PC-9 (cell line): ENCODE data around the gene R3HDM2. TPM values are rescaled to one million over a fixed set of nuclear protein-coding genes. Genes with fewer than 3 reads are reported as not detected.

Source experiments
- BruUV-seq: library from RNA; stranded (reverse); fragments of 400-500 nt; replicated peaks from 2 replicates; lab custom pipeline; 2021; lab: Mats Ljungman, UMichigan
- CTCF ChIA-PET: fragments of 300-600 bp; sonication (Branson Sonifier 250); formaldehyde crosslinking; loops from one replicate; lab custom pipeline; 2022; ENCODE audit warnings: antibody characterized with exemption; lab: Charles Lee
- POLR2A ChIA-PET: fragments of 300-600 bp; sonication (Branson Sonifier 250); formaldehyde crosslinking; loops from one replicate; lab custom pipeline; 2022; ENCODE audit warnings: antibody characterized with exemption; ENCODE audit not compliant: unreplicated experiment; lab: Charles Lee
- DNase-seq, 2 experiments: peaks; one replicate each; pipeline versions ENCODE4 v3.0.0 to v3.0.0-alpha.2; 2015 to 2022; ENCODE audit warnings: mixed read lengths in 1 of 2
- H2AFZ ChIP-seq: fragments of 200-600 bp; sonication (generic); 2 replicates; pipeline ENCODE4 v1.8.1; 2017; ENCODE audit warnings: antibody characterized with exemption
- H3F3A ChIP-seq: fragments of 200-600 bp; sonication (generic); 2 replicates; pipeline ENCODE4 v1.8.1; 2017; ENCODE audit warnings: antibody characterized with exemption, mild to moderate bottlenecking, low read depth; ENCODE audit not compliant: insufficient read depth
- H3K27ac ChIP-seq: fragments of 200-600 bp; sonication (generic); 2 replicates; pipeline ENCODE4 v1.6.1; 2016; ENCODE audit warnings: mixed run types
- H3K27me3 ChIP-seq: fragments of 200-600 bp; sonication (generic); 2 replicates; pipeline ENCODE4 v1.6.1; 2016; ENCODE audit warnings: low read depth, mixed run types; ENCODE audit not compliant: insufficient read depth
- H3K36me3 ChIP-seq: fragments of 200-600 bp; sonication (generic); 2 replicates; pipeline ENCODE4 v1.6.1; 2016; ENCODE audit warnings: low read depth, mixed run types
- H3K4me1 ChIP-seq: fragments of 200-600 bp; sonication (generic); replicated peaks from 2 replicates; pipeline ENCODE4 v1.6.1; 2016; ENCODE audit warnings: mixed run types; ENCODE audit not compliant: insufficient read depth
- H3K4me2 ChIP-seq: fragments of 200-600 bp; sonication (generic); 2 replicates; pipeline ENCODE4 v1.6.1; 2017; ENCODE audit warnings: mixed run types
- H3K4me3 ChIP-seq: fragments of 200-600 bp; sonication (generic); 2 replicates; pipeline ENCODE4 v1.6.1; 2016; ENCODE audit warnings: mixed run types
- H3K79me2 ChIP-seq: fragments of 200-600 bp; sonication (generic); 2 replicates; pipeline ENCODE4 v1.6.1; 2017; ENCODE audit warnings: low read depth, mixed run types
- H3K9me2 ChIP-seq: fragments of 200-600 bp; sonication (generic); 2 replicates; pipeline ENCODE4 v1.8.1; 2017; ENCODE audit warnings: mild to moderate bottlenecking; ENCODE audit not compliant: insufficient read depth
- H3K9me3 ChIP-seq: fragments of 200-600 bp; sonication (generic); 2 replicates; pipeline ENCODE4 v1.8.1; 2016; ENCODE audit warnings: low read depth; ENCODE audit not compliant: insufficient read depth
- H4K20me1 ChIP-seq: fragments of 200-600 bp; sonication (generic); 2 replicates; pipeline ENCODE4 v1.8.1; 2017; ENCODE audit not compliant: insufficient read depth
- EZH2 ChIP-seq: fragments of 200-600 bp; sonication (generic); IDR thresholded peaks from 2 replicates; pipeline ENCODE4 v1.8.0; 2017; ENCODE audit warnings: antibody characterized with exemption, low read depth
- intact Hi-C: fragments of 100-400 bp; cut with micrococcal nuclease; formaldehyde crosslinking; loops from one replicate; pipeline ENCODE4 v1.10.0; 2022; ENCODE audit not compliant: unreplicated experiment
- total RNA-seq: library from RNA; stranded (reverse); gene quantifications from 2 replicates; pipeline ENCODE4 v1.2.3, GENCODE V29; 2021
- TF ChIP-seq, protein P1 (sequence below): fragments of 200-600 bp; sonication (generic); conservative IDR thresholded peaks from 2 replicates; pipeline ENCODE4 v1.6.1; 2017; ENCODE audit warnings: mixed run types, antibody characterized with exemption, mild to moderate bottlenecking, moderate library complexity

R3HDM2 gene
- total RNA-seq, 1 experiment from 2014 or later, result 65.1 TPM

DNA sequence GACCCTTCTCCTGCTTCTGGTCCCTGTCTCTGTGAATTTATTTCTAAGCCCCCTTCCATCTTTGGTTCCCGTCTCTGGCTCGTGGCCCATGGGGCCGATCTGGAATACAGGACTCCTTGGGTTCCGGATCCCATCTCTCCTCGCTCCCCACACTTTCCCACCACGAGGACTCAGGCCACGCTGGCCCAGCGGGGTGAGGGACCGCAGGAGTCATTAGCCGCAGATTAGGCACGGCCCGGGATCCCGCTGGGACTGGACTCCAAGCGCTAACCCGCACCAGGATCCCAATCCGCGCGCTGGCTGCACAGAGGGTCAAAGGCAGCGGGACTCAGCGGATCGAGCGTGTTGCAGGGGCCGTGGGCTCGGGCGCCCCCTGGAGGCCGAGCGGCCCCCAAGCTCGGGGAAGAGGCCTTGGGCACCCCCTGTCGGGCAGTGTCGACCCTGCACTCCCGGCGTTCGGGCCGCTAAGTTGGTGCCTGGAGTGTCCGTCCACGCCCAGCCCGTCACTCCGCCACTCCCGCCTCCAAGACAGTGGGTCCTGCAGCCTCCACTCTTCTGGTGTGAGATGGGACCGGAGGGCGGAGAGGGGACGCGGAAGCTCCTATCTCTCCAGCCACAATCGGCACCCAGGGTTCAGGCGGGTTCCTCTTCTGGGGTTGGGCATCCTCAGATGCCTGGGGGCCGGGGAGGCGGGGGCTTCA lies 191.8 kb downstream of the R3HDM2 start:
- Histone ChIP-seq H2AFZ (no peak overlapping the region), H3K9me2 (no peaks in the 10 kb centered on the region), H3K79me2 (no peaks in the 10 kb centered on the region), H3K4me1 (peaks cover 22% of the 10 kb centered on the region; the same call in 1 of the 2 replicates), H3K9me3 (no peaks in the 10 kb centered on the region), H3K4me2 (peak overlapping the region; percentile 73), H4K20me1 (peaks cover 10% of the 10 kb centered on the region), H3K27ac (no peak overlapping the region), H3K36me3 (peaks cover 7% of the 10 kb centered on the region; the same call in 1 of the 2 replicates), H3K4me3 (peak overlapping the region; percentile 51; the same call in 1 of the 2 replicates), H3K27me3 (peaks cover 30% of the 10 kb centered on the region), H3F3A (peaks cover 62% of the 10 kb centered on the region)
- TF ChIP-seq, protein P1, sequence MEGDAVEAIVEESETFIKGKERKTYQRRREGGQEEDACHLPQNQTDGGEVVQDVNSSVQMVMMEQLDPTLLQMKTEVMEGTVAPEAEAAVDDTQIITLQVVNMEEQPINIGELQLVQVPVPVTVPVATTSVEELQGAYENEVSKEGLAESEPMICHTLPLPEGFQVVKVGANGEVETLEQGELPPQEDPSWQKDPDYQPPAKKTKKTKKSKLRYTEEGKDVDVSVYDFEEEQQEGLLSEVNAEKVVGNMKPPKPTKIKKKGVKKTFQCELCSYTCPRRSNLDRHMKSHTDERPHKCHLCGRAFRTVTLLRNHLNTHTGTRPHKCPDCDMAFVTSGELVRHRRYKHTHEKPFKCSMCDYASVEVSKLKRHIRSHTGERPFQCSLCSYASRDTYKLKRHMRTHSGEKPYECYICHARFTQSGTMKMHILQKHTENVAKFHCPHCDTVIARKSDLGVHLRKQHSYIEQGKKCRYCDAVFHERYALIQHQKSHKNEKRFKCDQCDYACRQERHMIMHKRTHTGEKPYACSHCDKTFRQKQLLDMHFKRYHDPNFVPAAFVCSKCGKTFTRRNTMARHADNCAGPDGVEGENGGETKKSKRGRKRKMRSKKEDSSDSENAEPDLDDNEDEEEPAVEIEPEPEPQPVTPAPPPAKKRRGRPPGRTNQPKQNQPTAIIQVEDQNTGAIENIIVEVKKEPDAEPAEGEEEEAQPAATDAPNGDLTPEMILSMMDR, result peak; percentile 97
- TF ChIP-seq EZH2, result no peak
- intact Hi-C loops, result loop anchor here (1.0 kb wide), 1 partner anchor 26 kb away; no protein-coding TSS in a partner anchor
- BruUV-seq, result no TSS peak
- peak; percentile 48 to 89 for DNase-seq
- CTCF ChIA-PET, result interaction anchor here (0.7 to 2.3 kb wide), 3 partner anchors 9 to 227 kb away, joined by 3 to 17 read pairs (median 14); partner anchors contain the start of gene SHMT2
- POLR2A ChIA-PET, result no interaction called here

DNA sequence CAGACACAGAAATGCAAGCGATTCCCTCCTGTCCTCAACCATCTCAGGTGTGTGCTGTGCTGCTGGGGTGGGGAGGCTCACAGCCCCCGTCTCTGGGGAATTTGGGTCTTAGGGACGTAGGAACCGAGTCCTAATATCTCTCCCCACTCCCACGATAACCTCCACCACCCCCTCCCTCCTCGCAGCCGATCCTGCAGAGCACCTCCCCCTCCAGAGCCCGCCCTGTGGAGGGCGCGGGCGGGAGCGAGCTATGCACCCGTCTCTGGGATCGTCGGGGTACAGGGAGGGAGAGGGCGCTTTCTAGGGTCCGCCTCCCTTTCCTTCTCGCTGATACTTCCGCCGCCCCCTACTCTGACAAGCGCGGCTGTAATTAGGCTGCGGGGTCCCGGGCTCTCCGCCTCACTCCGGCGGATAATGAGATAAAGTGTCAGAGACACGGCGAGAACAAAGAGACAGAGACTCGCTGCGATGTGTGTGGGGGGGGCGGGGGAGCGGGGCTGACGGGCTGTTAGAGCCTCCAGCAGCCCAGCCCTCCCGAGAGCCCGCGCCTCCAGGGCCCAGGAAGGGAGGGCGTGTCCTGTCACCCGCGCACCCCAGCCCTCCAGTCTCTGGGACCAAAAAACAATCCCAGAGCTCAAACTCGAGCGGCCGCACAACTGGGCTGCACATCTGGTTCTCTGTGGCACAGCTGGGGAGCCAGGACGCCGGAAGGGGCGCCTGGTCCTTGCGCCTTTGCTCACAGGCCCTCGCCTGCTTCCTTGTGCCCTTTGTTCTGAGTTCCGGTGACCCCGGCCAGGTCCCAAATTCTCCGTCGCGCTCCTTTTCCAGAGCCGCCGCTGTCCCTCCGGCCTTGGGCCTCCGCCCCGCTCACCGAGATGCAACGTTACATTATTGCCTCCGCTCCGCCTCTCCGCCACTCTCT lies 192.7 kb downstream of the R3HDM2 start:
- peak overlapping the region; percentile 73 for H3K4me2 ChIP-seq
- intact Hi-C loops, result no loop called here
- CTCF ChIA-PET, result interaction anchor here (0.5 to 2.3 kb wide), 4 partner anchors 9 to 305 kb away, joined by 3 to 17 read pairs (median 10); partner anchors contain the start of gene SHMT2

More for the DNA sequence above, 192.7 kb downstream of the R3HDM2 start:
- no peak for DNase-seq
- no peak for TF ChIP-seq EZH2
- TF ChIP-seq, protein P1, result no peak
- peaks cover 30% of the 10 kb centered on the region for H3K27me3 ChIP-seq
- H3K4me3 ChIP-seq, result peak overlapping the region; percentile 51; the same call in 1 of the 2 replicates
- H3K27ac ChIP-seq, result no peak overlapping the region
- no peaks in the 10 kb centered on the region for H3K9me2 ChIP-seq
- peaks cover 15% of the 10 kb centered on the region for H3K36me3 ChIP-seq
- H3K9me3 ChIP-seq, result no peaks in the 10 kb centered on the region
- no peaks in the 10 kb centered on the region for H3K79me2 ChIP-seq
- BruUV-seq, result no TSS peak
- POLR2A ChIA-PET, result no interaction called here
- H4K20me1 ChIP-seq, result peaks cover 18% of the 10 kb centered on the region
- peaks cover 70% of the 10 kb centered on the region for H3F3A ChIP-seq
- H2AFZ ChIP-seq, result no peak overlapping the region
- peaks cover 20% of the 10 kb centered on the region; the same call in 1 of the 2 replicates for H3K4me1 ChIP-seq
